IMR-90 (cell line): ENCODE data around the gene NAXE. TPM values are rescaled to one million over a fixed set of nuclear protein-coding genes. Genes with fewer than 3 reads are reported as not detected.

ENCODE experiments used
- ATAC-seq: fragments of 200-7000 bp; cut with Tn5 transposase; 2 replicates; pipeline ENCODE4 v1.9.1; 2020; ENCODE audit warnings: low read depth, mild to moderate bottlenecking, moderate library complexity
- BruUV-seq: library from RNA; stranded (reverse); fragments of 400-500 nt; replicated peaks from 2 replicates; lab custom pipeline; 2021; lab: Mats Ljungman, UMichigan
- CTCF ChIA-PET: fragments of 300-600 bp; formaldehyde crosslinking; extraction: SDS; loops from one replicate; lab custom pipeline; 2021; ENCODE audit warnings: antibody characterized with exemption; lab: Yijun Ruan, JAX
- POLR2A ChIA-PET: fragments of 300-600 bp; sonication (Branson Sonifier 250); formaldehyde crosslinking; loops from one replicate; lab custom pipeline; 2022; ENCODE audit warnings: antibody characterized with exemption; ENCODE audit not compliant: unreplicated experiment; lab: Charles Lee
- DNase-seq: peaks from one replicate; pipeline ENCODE4 v3.0.0; 2013
- H2AFZ ChIP-seq: replicated peaks from 2 replicates; pipeline ENCODE3; 2013; ENCODE audit warnings: low read length, mild to moderate bottlenecking; ENCODE audit not compliant: poor library complexity
- H2AK5ac ChIP-seq: 2 replicates; pipeline ENCODE4 v1.6.1; 2013; ENCODE audit warnings: low read depth, low read length, inconsistent platforms
- H2AK9ac ChIP-seq: replicated peaks from 2 replicates; pipeline ENCODE3; 2013; ENCODE audit warnings: mild to moderate bottlenecking, low read depth, low read length, moderate library complexity; ENCODE audit not compliant: poor library complexity
- H2BK120ac ChIP-seq: 2 replicates; pipeline ENCODE4 v1.6.1; 2013; ENCODE audit warnings: low read depth, low read length, inconsistent platforms
- H2BK15ac ChIP-seq: 3 replicates; pipeline ENCODE4 v1.6.1; 2013; ENCODE audit warnings: low read depth, low read length, inconsistent platforms
- H2BK20ac ChIP-seq: 2 replicates; pipeline ENCODE4 v1.6.1; 2013; ENCODE audit warnings: low read depth, mild to moderate bottlenecking, inconsistent platforms, low read length, moderate library complexity
- H2BK5ac ChIP-seq: 2 replicates; pipeline ENCODE4 v1.6.1; 2013; ENCODE audit warnings: mild to moderate bottlenecking, low read depth, low read length, inconsistent platforms; ENCODE audit not compliant: poor library complexity, severe bottlenecking
- H3K14ac ChIP-seq: replicated peaks from 2 replicates; pipeline ENCODE4 v1.6.1; 2013; ENCODE audit warnings: low read depth, low read length, inconsistent platforms
- H3K18ac ChIP-seq: 2 replicates; pipeline ENCODE4 v1.6.1; 2013; ENCODE audit warnings: low read depth, low read length, control low read depth
- H3K23ac ChIP-seq: 2 replicates; pipeline ENCODE4 v1.6.1; 2013; ENCODE audit warnings: low read depth, low read length, inconsistent platforms
- H3K27ac ChIP-seq: 2 replicates; pipeline ENCODE4 v1.5.1; 2013; ENCODE audit warnings: mild to moderate bottlenecking, control low read depth, low read length; ENCODE audit not compliant: insufficient read depth
- H3K27me3 ChIP-seq: 2 replicates; pipeline ENCODE4 v1.6.1; 2013; ENCODE audit warnings: low read length; ENCODE audit not compliant: control insufficient read depth, insufficient read depth
- H3K36me3 ChIP-seq: 2 replicates; pipeline ENCODE4 v1.6.1; 2013; ENCODE audit warnings: low read length, mixed read lengths; ENCODE audit not compliant: control insufficient read depth, insufficient read depth
- H3K4ac ChIP-seq: 2 replicates; pipeline ENCODE4 v1.6.1; 2013; ENCODE audit warnings: low read depth, low read length, inconsistent platforms
- H3K4me1 ChIP-seq: 2 replicates; pipeline ENCODE4 v1.6.1; 2013; ENCODE audit warnings: low read length, mixed read lengths; ENCODE audit not compliant: control insufficient read depth, insufficient read depth
- H3K4me2 ChIP-seq: 2 replicates; pipeline ENCODE4 v1.6.1; 2013; ENCODE audit warnings: low read depth, mild to moderate bottlenecking, control low read depth, low read length, moderate library complexity
- H3K4me3 ChIP-seq: 2 replicates; pipeline ENCODE4 v1.5.1; 2013; ENCODE audit warnings: low read depth, mild to moderate bottlenecking, control low read depth, low read length, moderate library complexity; ENCODE audit not compliant: insufficient read depth
- H3K56ac ChIP-seq: 2 replicates; pipeline ENCODE4 v1.6.1; 2013; ENCODE audit warnings: low read length, inconsistent platforms; ENCODE audit not compliant: insufficient read depth; ENCODE audit errors: extremely low read depth
- H3K79me1 ChIP-seq, 2 experiments: 2 replicates each; pipeline ENCODE4 v1.6.1; 2013; ENCODE audit warnings: low read length in 2 of 2, inconsistent platforms in 1 of 2, low read depth in 1 of 2
- H3K9ac ChIP-seq: 2 replicates; pipeline ENCODE4 v1.6.1; 2013; ENCODE audit warnings: low read depth, low read length, control low read depth
- H3K9me1 ChIP-seq: 2 replicates; pipeline ENCODE4 v1.6.1; 2013; ENCODE audit warnings: low read length, inconsistent platforms; ENCODE audit not compliant: insufficient read depth
- H3K9me3 ChIP-seq: 2 replicates; pipeline ENCODE4 v1.6.1; 2013; ENCODE audit warnings: low read length; ENCODE audit not compliant: control insufficient read depth, insufficient read depth
- H4K20me1 ChIP-seq: 2 replicates; pipeline ENCODE4 v1.6.1; 2013; ENCODE audit warnings: low read length, inconsistent platforms; ENCODE audit not compliant: insufficient read depth
- H4K5ac ChIP-seq: 2 replicates; pipeline ENCODE4 v1.6.1; 2013; ENCODE audit warnings: mild to moderate bottlenecking, low read depth, low read length, control low read depth
- H4K8ac ChIP-seq, 2 experiments: 2 replicates each; pipeline ENCODE4 v1.6.1; 2013; ENCODE audit warnings: low read depth in 2 of 2, low read length in 2 of 2, control low read depth in 1 of 2, inconsistent platforms in 1 of 2
- H4K91ac ChIP-seq: 2 replicates; pipeline ENCODE4 v1.6.1; 2013; ENCODE audit warnings: low read depth, low read length, inconsistent platforms; ENCODE audit not compliant: insufficient read depth
- BHLHE40 ChIP-seq: fragments of 150-350 bp; IDR thresholded peaks from 2 replicates; pipeline ENCODE4 v1.6.1; 2016; ENCODE audit warnings: mild to moderate bottlenecking, low read depth, low read length
- CEBPB ChIP-seq: IDR thresholded peaks from 2 replicates; pipeline ENCODE4 v1.6.1; 2012; ENCODE audit warnings: low read depth, low read length, improper control_type of control experiment
- CHD1 ChIP-seq: IDR thresholded peaks from 2 replicates; pipeline ENCODE4 v1.6.1; 2012; ENCODE audit warnings: low read depth, low read length, improper control_type of control experiment
- FOS ChIP-seq: fragments of 150-350 bp; IDR thresholded peaks from 2 replicates; pipeline ENCODE4 v1.6.1; 2016; ENCODE audit warnings: low read depth, low read length
- MAFK ChIP-seq: IDR thresholded peaks from 2 replicates; pipeline ENCODE4 v1.6.1; 2012; ENCODE audit warnings: low read depth, low read length, improper control_type of control experiment
- MAZ ChIP-seq: IDR thresholded peaks from 2 replicates; pipeline ENCODE4 v1.6.1; 2012; ENCODE audit warnings: low read depth, mild to moderate bottlenecking, low read length, improper control_type of control experiment, moderate library complexity, borderline replicate concordance
- MXI1 ChIP-seq: IDR thresholded peaks from 2 replicates; pipeline ENCODE4 v1.6.1; 2012; ENCODE audit warnings: low read depth, mild to moderate bottlenecking, low read length, moderate library complexity, borderline replicate concordance
- NFE2L2 ChIP-seq: fragments of 150-350 bp; IDR thresholded peaks from 2 replicates; pipeline ENCODE4 v1.6.1; 2016; ENCODE audit warnings: low read depth, mild to moderate bottlenecking, low read length
- POLR2A ChIP-seq: IDR thresholded peaks from 2 replicates; pipeline ENCODE4 v1.6.1; 2012; ENCODE audit warnings: mild to moderate bottlenecking, low read depth, low read length
- RAD21 ChIP-seq: IDR thresholded peaks from 2 replicates; pipeline ENCODE4 v1.6.1; 2012; ENCODE audit warnings: low read length, improper control_type of control experiment
- RCOR1 ChIP-seq: IDR thresholded peaks from 2 replicates; pipeline ENCODE4 v1.6.1; 2012; ENCODE audit warnings: mild to moderate bottlenecking, low read length, improper control_type of control experiment; ENCODE audit not compliant: insufficient replicate concordance
- RFX5 ChIP-seq: IDR thresholded peaks from 2 replicates; pipeline ENCODE4 v1.8.0; 2012; ENCODE audit warnings: low read depth, mild to moderate bottlenecking, low read length, moderate library complexity
- SMC3 ChIP-seq: fragments of 150-350 bp; IDR thresholded peaks from 2 replicates; pipeline ENCODE4 v1.6.1; 2016; ENCODE audit warnings: low read depth, mild to moderate bottlenecking, antibody characterized with exemption, low read length, moderate library complexity
- WGBS, 2 experiments: methylation state at CpG; one replicate each; pipeline versions ENCODE4 v1.1.5 to v1.1.7; 2013; ENCODE audit warnings: missing lambda C conversion rate in 2 of 2; ENCODE audit not compliant: insufficient read length in 1 of 2; ENCODE audit errors: extremely low coverage in 2 of 2; 5-methylcytosine and 5-hydroxymethylcytosine counted together
- dilution Hi-C: fragments of 300-500 bp; cut with HindIII; formaldehyde crosslinking; loops from one replicate; pipeline ENCODE4 v1.14.3; 2018; ENCODE audit warnings: low sequenced_read_pairs; ENCODE audit not compliant: unreplicated experiment
- in situ Hi-C: fragments of 300-500 bp; cut with MboI; formaldehyde crosslinking; loops from 3 replicates; pipeline ENCODE4 v1.14.3; 2019; ENCODE audit warnings: low sequenced_read_pairs, inconsistent platforms, mixed read lengths
- intact Hi-C: fragments of 100-400 bp; cut with micrococcal nuclease; formaldehyde crosslinking; loops from 2 replicates; pipeline ENCODE4 v1.10.0; 2022
- polyA plus RNA-seq, 3 experiments: library from polyadenylated mRNA; depleted of rRNA; stranded (reverse); fragments of >200 nt; gene quantifications; 2 replicates each; pipeline ENCODE4 v1.2.3, GENCODE V29; 2012; ENCODE audit warnings: low replicate concordance in 1 of 3
- total RNA-seq: library from RNA; depleted of rRNA; stranded (reverse); fragments of >200 nt; gene quantifications from 2 replicates; pipeline ENCODE4 v1.2.3, GENCODE V29; 2012
- TF ChIP-seq, protein P1 (sequence below): fragments of 150-350 bp; IDR thresholded peaks from 2 replicates; pipeline ENCODE4 v1.6.1; 2016; ENCODE audit warnings: low read depth, mild to moderate bottlenecking, low read length, moderate library complexity, borderline replicate concordance
- TF ChIP-seq, protein P2 (sequence below): fragments of 150-350 bp; IDR thresholded peaks from 2 replicates; pipeline ENCODE4 v1.6.1; 2017; ENCODE audit warnings: mild to moderate bottlenecking, antibody characterized with exemption, low read length, low read depth
- TF ChIP-seq, protein P3 (sequence below): conservative IDR thresholded peaks from 2 replicates; pipeline ENCODE4 v1.5.1; 2012; ENCODE audit warnings: mild to moderate bottlenecking, low read depth, low read length, improper control_type of control experiment

NAXE gene
- total and polyA plus RNA-seq, 2 of the 4 experiments (the other 2 are of a cell fraction) = 61.0 to 74.2 TPM

DNA sequence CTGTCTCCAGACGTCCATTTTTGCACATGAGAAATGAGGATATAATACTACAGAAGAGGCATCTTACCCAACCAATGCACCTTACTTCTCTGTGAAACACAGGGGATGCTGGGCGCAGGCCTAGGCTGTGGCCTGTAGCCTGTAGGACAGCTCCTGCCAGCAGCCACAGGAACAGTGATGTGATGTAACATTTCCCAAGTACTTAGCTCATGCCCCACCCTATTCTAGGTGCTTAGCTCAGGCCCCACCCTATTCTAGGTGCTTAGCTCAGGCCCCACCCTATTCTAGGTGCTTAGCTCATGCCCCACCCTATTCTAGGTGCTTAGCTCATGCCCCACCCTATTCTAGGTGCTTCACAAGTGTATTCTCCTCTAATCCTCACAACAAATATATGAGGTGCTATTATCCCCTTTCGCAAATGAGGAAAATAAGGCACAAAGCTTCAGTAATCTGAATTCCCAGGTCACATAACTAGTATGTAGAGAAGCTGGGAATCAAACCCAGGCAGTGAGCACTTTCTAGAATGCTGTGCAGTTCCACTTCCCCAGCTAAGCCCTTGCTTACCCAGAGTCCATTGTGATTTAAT lies 4.6 kb upstream of the NAXE start:
- POLR2A ChIA-PET = no interaction called here
- CTCF ChIA-PET = no interaction called here

More for the DNA sequence above, 4.6 kb upstream of the NAXE start:
- Histone ChIP-seq H3K56ac (no peak overlapping the region), H2BK5ac (no peak overlapping the region), H3K9me1 (peaks cover 4% of the 10 kb centered on the region; the same call in 1 of the 2 replicates), H4K8ac (no peak overlapping the region), H3K79me1 (peaks cover 4 to 7% of the 10 kb centered on the region in 2 experiments; a peak in 3 of 4 replicates), H2BK20ac (no peak overlapping the region), H2BK120ac (no peak overlapping the region), H3K9ac (no peak overlapping the region), H2BK15ac (no peak overlapping the region), H3K4me2 (no peak overlapping the region), H3K23ac (no peak overlapping the region), H3K4me1 (no peaks in the 10 kb centered on the region), H3K27ac (no peak overlapping the region), H3K4ac (no peak overlapping the region), H2AFZ (no peak overlapping the region), H2AK5ac (no peak overlapping the region), H3K14ac (no peak overlapping the region), H3K36me3 (no peaks in the 10 kb centered on the region), H3K27me3 (peaks cover 15% of the 10 kb centered on the region), H3K9me3 (no peaks in the 10 kb centered on the region), H4K91ac (no peak overlapping the region), H2AK9ac (no peak overlapping the region), H4K20me1 (no peaks in the 10 kb centered on the region), H3K4me3 (no peak overlapping the region), H3K18ac (no peak overlapping the region), H4K5ac (no peak overlapping the region)
- DNase-seq (no peak), ATAC-seq (no peak)
- TF ChIP-seq RFX5 (no peak), SMC3 (no peak), MAZ (no peak), CHD1 (no peak), POLR2A (no peak), MAFK (no peak), RCOR1 (no peak), FOS (no peak), CEBPB (no peak), NFE2L2 (no peak), BHLHE40 (no peak), MXI1 (no peak), RAD21 (no peak)
- TF ChIP-seq, protein P1, sequence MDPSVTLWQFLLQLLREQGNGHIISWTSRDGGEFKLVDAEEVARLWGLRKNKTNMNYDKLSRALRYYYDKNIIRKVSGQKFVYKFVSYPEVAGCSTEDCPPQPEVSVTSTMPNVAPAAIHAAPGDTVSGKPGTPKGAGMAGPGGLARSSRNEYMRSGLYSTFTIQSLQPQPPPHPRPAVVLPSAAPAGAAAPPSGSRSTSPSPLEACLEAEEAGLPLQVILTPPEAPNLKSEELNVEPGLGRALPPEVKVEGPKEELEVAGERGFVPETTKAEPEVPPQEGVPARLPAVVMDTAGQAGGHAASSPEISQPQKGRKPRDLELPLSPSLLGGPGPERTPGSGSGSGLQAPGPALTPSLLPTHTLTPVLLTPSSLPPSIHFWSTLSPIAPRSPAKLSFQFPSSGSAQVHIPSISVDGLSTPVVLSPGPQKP = no peak
- TF ChIP-seq, protein P2, sequence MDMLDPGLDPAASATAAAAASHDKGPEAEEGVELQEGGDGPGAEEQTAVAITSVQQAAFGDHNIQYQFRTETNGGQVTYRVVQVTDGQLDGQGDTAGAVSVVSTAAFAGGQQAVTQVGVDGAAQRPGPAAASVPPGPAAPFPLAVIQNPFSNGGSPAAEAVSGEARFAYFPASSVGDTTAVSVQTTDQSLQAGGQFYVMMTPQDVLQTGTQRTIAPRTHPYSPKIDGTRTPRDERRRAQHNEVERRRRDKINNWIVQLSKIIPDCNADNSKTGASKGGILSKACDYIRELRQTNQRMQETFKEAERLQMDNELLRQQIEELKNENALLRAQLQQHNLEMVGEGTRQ = no peak
- TF ChIP-seq, protein P3, sequence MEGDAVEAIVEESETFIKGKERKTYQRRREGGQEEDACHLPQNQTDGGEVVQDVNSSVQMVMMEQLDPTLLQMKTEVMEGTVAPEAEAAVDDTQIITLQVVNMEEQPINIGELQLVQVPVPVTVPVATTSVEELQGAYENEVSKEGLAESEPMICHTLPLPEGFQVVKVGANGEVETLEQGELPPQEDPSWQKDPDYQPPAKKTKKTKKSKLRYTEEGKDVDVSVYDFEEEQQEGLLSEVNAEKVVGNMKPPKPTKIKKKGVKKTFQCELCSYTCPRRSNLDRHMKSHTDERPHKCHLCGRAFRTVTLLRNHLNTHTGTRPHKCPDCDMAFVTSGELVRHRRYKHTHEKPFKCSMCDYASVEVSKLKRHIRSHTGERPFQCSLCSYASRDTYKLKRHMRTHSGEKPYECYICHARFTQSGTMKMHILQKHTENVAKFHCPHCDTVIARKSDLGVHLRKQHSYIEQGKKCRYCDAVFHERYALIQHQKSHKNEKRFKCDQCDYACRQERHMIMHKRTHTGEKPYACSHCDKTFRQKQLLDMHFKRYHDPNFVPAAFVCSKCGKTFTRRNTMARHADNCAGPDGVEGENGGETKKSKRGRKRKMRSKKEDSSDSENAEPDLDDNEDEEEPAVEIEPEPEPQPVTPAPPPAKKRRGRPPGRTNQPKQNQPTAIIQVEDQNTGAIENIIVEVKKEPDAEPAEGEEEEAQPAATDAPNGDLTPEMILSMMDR = no peak
- in situ Hi-C loops (no loop called here), intact Hi-C loops (no loop called here), dilution Hi-C loops (no loop called here)
- BruUV-seq = no TSS peak
- no CpG with 5 or more reads among the region's 3 CpGs for WGBS, 2 experiments
